ENCODE measurements around the gene CHURC1.

CHURC1 gene

GRCh38 chr14:64939817-64940190 is 25.5 kb downstream of the CHURC1 start:
- no peak for DNase-seq

GRCh38 chr14:64940336-64940910 is 26.2 kb downstream of the CHURC1 start:
- no peak for DNase-seq

- DNase-seq: no peak
Observed at GRCh38 chr14:64942531-64943111, 28.4 kb downstream of the CHURC1 start, which contains the start of gene GPX2. TSS of gene GPX2 (minus strand) at chr14:64942745. CDS start at chr14:64942726, 19 bp downstream.

GRCh38 chr14:64943556-64943955 is 29.3 kb downstream of the CHURC1 start:
- no peak for DNase-seq

- DNase-seq: no peak
Observed at GRCh38 chr14:64944041-64944440, 29.8 kb downstream of the CHURC1 start.

- DNase-seq: no peak
Observed at GRCh38 chr14:64944861-64945260, 30.6 kb downstream of the CHURC1 start.

GRCh38 chr14:64945431-64946178 is 31.4 kb downstream of the CHURC1 start:
- DNase-seq: no peak

GRCh38 chr14:64946310-64947045 is 32.2 kb downstream of the CHURC1 start:
- no peak for DNase-seq

GRCh38 chr14:64947710-64948611 is 33.7 kb downstream of the CHURC1 start:
- no peak for DNase-seq

GRCh38 chr14:64948612-64949210 is 34.5 kb downstream of the CHURC1 start:
- DNase-seq: no peak

GRCh38 chr14:64950889-64951288 is 36.6 kb downstream of the CHURC1 start:
- DNase-seq: no peak

GRCh38 chr14:64951291-64951690 is 37.0 kb downstream of the CHURC1 start:
- no peak for DNase-seq

- no peak for DNase-seq
Observed at GRCh38 chr14:64951724-64952123, 37.5 kb downstream of the CHURC1 start.

- no peak for DNase-seq
Observed at GRCh38 chr14:64952598-64953309, 38.5 kb downstream of the CHURC1 start.

GRCh38 chr14:64953310-64953654 is 39.0 kb downstream of the CHURC1 start:
- DNase-seq: no peak

- no peak for DNase-seq
Observed at GRCh38 chr14:64953661-64954060, 39.4 kb downstream of the CHURC1 start.

GRCh38 chr14:64954491-64955240 is 40.4 kb downstream of the CHURC1 start:
- no peak for DNase-seq

- no peak for DNase-seq
Observed at GRCh38 chr14:64955297-64955696, 41.0 kb downstream of the CHURC1 start.

- no peak for DNase-seq
Observed at GRCh38 chr14:64956697-64957406, 42.6 kb downstream of the CHURC1 start.

- no peak for DNase-seq
Observed at GRCh38 chr14:64958201-64958600, 43.9 kb downstream of the CHURC1 start.
